GM18519 (cell line): ENCODE data around the gene SPDYC.

Experiments used
- ATAC-seq: cut with Tn5 transposase; IDR thresholded peaks from one replicate; pipeline ENCODE4 v1.9.1; 2021; ENCODE audit warnings: mild to moderate bottlenecking, moderate library complexity; ENCODE audit not compliant: unreplicated experiment, low FRiP score

SPDYC gene

DNA sequence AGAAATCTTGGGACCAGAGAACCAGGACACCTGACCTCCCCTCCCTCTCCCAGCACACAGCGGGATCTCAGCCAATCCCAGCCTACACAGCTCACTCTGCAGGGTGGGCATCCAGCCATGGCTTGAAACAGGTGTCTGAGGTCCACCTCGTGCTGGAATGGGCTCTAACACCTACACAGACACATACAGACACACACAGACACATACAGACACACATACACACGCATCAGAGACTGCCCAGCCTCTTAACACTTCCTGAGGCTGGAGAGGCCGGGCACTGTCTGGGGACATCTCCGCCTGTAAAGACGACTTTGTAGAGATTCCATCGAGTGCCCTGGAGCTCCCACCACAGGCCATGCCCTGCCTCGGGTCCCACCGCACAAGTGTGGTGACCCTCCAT lies 48.4 kb downstream of the SPDYC start:
- no peak for ATAC-seq

DNA sequence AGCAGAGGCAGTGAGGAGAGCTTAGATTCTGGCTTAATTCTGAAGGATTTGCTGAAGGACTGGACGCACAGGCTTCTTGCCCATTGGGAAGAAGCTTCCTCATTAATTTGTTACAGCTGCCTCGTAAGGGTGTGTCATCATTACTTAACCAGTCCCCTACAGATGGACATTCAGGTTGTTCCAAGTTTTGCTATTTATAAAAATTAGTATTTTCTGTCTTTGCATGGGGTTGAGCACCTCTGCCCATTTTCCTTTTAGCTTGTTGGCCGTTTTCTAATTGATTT lies 49.8 kb downstream of the SPDYC start:
- ATAC-seq = no peak

DNA sequence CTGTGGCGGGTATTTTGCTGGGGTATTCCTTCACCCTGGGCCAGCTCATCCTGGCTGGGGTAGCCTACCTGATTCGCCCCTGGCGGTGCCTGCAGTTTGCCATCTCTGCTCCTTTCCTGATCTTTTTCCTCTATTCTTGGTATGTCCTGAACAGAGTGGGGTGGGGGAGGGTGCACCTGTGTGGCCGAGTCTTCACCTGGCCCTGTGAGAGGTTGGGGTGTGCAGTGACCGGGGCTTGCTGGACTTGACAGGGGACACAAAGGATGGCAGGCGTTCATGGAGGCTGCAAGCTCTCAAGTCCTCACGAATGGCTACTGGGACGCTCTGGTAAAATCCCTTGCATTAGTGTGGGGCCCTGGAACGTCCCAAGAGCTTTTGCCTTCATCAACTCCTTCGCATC lies 51.0 kb downstream of the SPDYC start:
- ATAC-seq = no peak
